Memory B cell (primary cell): Measurements from ENCODE around the gene SCAPER.
"Not testable (repeated sequence)": the region's sequence is repeated elsewhere in the genome, so short reads cannot be mapped to it uniquely, and the experiment has no call there.

Source experiments
- ATAC-seq: fragments of 150-1000 bp; cut with Tn5 transposase; 2 replicates; pipeline ENCODE4 v1.10.0; 2021; ENCODE audit warnings: low read depth, mild to moderate bottlenecking, moderate library complexity
- DNase-seq, 2 donors: peaks; one replicate each; pipeline ENCODE4 v3.0.0; 2022; ENCODE audit warnings: low spot score in 2 of 2
- H3K27ac Mint-ChIP-seq: one replicate; pipeline ENCODE4 v1.8.0; 2022; ENCODE audit warnings: mild to moderate bottlenecking, moderate library complexity, mixed read lengths
- H3K27me3 Mint-ChIP-seq: one replicate; pipeline ENCODE4 v1.8.0; 2022; ENCODE audit warnings: mixed read lengths
- H3K36me3 Mint-ChIP-seq: one replicate; pipeline ENCODE4 v1.8.0; 2022; ENCODE audit warnings: mild to moderate bottlenecking, mixed read lengths
- H3K4me1 Mint-ChIP-seq: one replicate; pipeline ENCODE4 v1.8.0; 2022; ENCODE audit warnings: mixed read lengths
- H3K4me3 Mint-ChIP-seq: one replicate; pipeline ENCODE4 v1.8.0; 2022; ENCODE audit warnings: mild to moderate bottlenecking, moderate library complexity, mixed read lengths
- H3K9me3 Mint-ChIP-seq: one replicate; pipeline ENCODE4 v1.8.0; 2022; ENCODE audit warnings: mixed read lengths

The SCAPER gene

GRCh38 chr15:76931397-76932134, 26.4 kb upstream of the SCAPER start, which contains the start of gene RCN2:
Gene RCN2, plus strand, starts transcription at chr15:76931749. Its CDS starts 93 bp downstream, at chr15:76931842.
- Mint-ChIP-seq H3K27me3 (no peaks in the 10 kb centered on the region), H3K4me1 (peaks cover 17% of the 10 kb centered on the region), H3K27ac (peak within 1 kb of the TSS; percentile 96), H3K4me3 (peak within 1 kb of the TSS; percentile 84), H3K9me3 (no peaks in the 10 kb centered on the region), H3K36me3 (peaks cover 8% of the 10 kb centered on the region)
- DNase-seq (peak; percentile 81 to 86), ATAC-seq (peak; percentile 91)

- no peak for DNase-seq
- H3K4me3 Mint-ChIP-seq, result peak overlapping the region; percentile 84
These were observed 25.8 kb upstream of the SCAPER start for GRCh38 chr15:76930831-76931396.

DNA sequence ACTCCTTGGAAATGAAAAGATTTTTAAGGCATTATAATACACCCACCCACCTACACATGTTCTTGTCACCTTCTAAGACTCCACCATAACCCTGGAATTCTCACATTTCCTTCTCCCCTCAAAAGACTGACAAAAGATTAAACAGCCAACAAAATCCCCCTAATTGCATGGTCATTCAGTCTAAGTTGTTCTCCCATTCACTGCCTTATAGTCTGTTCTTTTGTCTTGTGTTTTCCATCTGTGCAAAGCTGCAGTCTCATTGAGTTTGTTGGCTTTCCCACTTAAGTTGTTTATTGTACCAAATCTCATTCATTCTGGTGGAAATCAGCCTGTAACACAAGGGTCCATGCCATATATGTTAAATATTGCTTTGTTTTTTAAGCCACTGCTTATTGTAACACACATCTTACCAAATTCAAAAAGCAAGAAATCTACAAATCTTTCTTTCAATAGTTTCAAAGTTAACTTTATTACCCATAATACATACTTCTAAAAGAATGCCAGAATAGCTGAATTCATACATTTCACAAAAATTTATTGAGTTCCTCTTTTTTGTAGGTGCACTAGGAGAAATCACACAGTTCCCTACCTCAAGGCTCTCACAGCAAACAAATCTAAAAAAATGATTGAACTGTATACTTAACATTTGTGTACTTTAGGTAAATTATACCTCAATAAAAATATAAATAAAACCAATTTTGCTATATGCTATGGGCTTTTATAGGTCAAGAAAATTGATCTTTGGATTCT, 24.0 kb upstream of the SCAPER start:
- H3K27ac Mint-ChIP-seq, result no peak overlapping the region
- ATAC-seq (no peak), DNase-seq (no peak)
- H3K4me3 Mint-ChIP-seq, result no peak overlapping the region
- no peaks in the 10 kb centered on the region for H3K9me3 Mint-ChIP-seq
- no peaks in the 10 kb centered on the region for H3K36me3 Mint-ChIP-seq
- H3K4me1 Mint-ChIP-seq, result peaks cover 11% of the 10 kb centered on the region
- no peaks in the 10 kb centered on the region for H3K27me3 Mint-ChIP-seq

More at GRCh38 chr15:76930831-76931396, 25.8 kb upstream of the SCAPER start:
- Mint-ChIP-seq H3K36me3 (peaks cover 6% of the 10 kb centered on the region), H3K9me3 (no peaks in the 10 kb centered on the region), H3K27ac (peak overlapping the region; percentile 96), H3K27me3 (no peaks in the 10 kb centered on the region), H3K4me1 (peaks cover 17% of the 10 kb centered on the region)
- no peak for ATAC-seq

GRCh38 chr15:76928201-76928600, 23.1 kb upstream of the SCAPER start:
- Mint-ChIP-seq H3K4me3 (no peak overlapping the region), H3K36me3 (no peaks in the 10 kb centered on the region), H3K27ac (no peak overlapping the region), H3K9me3 (no peaks in the 10 kb centered on the region), H3K27me3 (no peaks in the 10 kb centered on the region), H3K4me1 (peaks cover 8% of the 10 kb centered on the region)
- DNase-seq, result no peak
- no peak for ATAC-seq

DNA sequence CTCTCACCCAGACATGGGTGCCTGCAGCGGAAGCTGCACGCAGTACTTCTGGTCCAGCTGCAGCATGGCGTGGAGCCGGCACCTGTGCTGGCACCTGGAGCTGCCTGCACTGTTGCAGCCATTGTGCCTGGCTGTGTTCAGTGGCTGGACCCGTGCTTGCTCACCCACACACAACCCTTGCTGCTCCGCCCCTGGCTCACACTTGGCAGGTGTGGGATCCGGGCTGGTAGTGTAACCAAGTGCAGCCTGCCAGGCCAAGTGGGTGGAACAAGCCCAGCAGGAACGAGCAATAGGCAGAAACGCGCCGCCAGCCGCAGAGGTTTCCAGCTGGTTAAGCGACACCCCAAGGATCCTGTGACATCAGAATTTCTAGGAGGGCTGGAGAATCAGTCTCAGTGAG, 11.2 kb upstream of the SCAPER start:
- ATAC-seq, result no peak
- H3K27me3 Mint-ChIP-seq, result peaks cover 4% of the 10 kb centered on the region

DNA sequence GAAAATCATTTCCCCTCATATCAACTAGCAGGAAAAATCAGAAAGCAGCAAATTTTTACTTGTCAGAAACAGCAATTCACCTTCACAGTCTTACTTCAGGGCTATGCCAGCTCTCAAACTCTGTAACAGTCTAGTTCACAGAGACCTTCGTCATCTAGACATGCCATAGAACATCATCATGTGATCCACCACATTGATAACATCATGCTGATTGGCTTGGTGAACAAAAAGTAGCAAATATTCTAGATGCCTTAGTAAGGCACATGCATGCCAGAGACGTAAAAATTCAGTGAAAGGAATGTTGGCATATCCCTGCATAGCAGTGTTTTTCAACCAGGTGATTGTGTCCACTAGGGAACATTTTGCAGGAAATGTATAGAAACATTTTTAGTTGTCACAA, 8.6 kb upstream of the SCAPER start:
- Mint-ChIP-seq H3K27ac (no peak overlapping the region), H3K4me1 (peaks cover 8% of the 10 kb centered on the region), H3K4me3 (no peak overlapping the region), H3K27me3 (peaks cover 2% of the 10 kb centered on the region), H3K9me3 (no peaks in the 10 kb centered on the region), H3K36me3 (no peaks in the 10 kb centered on the region)
- no peak for DNase-seq
- ATAC-seq, result no peak

More for the DNA sequence above, 11.2 kb upstream of the SCAPER start:
- DNase-seq, result no peak
- no peak overlapping the region for H3K4me3 Mint-ChIP-seq
- H3K4me1 Mint-ChIP-seq, result no peaks in the 10 kb centered on the region
- H3K36me3 Mint-ChIP-seq, result no peaks in the 10 kb centered on the region
- H3K27ac Mint-ChIP-seq, result no peak overlapping the region
- H3K9me3 Mint-ChIP-seq, result no peaks in the 10 kb centered on the region

DNA sequence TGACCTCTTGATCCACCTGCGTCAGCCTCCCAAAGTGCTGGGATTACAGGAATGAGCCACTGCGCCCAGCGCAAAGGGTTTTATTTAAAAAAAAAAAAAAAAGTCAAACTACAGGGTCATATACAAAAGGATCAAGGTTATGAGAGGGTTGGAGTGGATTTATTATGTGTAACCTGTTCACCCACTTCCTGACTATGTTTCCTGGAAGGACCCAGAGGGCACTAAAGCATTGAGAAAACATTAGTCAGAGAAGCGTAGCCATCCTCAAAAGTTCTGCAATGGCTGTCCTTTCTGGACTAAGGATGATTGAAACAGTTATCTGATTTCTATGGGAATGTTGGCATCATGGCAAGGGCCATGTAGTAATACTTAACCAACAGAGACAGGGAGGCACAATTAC, 7.3 kb upstream of the SCAPER start:
- DNase-seq (no peak), ATAC-seq (no peak)
- Mint-ChIP-seq H3K27ac (no peak overlapping the region), H3K27me3 (no peaks in the 10 kb centered on the region), H3K4me1 (peaks cover 16% of the 10 kb centered on the region), H3K4me3 (no peak overlapping the region), H3K9me3 (no peaks in the 10 kb centered on the region), H3K36me3 (no peaks in the 10 kb centered on the region)

- Mint-ChIP-seq H3K27ac (peak overlapping the region; percentile 98), H3K27me3 (no peaks in the 10 kb centered on the region), H3K9me3 (no peaks in the 10 kb centered on the region), H3K4me3 (peak overlapping the region; percentile 93), H3K36me3 (no peaks in the 10 kb centered on the region), H3K4me1 (peaks cover 26% of the 10 kb centered on the region)
- DNase-seq (no peak), ATAC-seq (no peak)
These were observed 715 bp upstream of the SCAPER start for GRCh38 chr15:76905855-76906254.

DNA sequence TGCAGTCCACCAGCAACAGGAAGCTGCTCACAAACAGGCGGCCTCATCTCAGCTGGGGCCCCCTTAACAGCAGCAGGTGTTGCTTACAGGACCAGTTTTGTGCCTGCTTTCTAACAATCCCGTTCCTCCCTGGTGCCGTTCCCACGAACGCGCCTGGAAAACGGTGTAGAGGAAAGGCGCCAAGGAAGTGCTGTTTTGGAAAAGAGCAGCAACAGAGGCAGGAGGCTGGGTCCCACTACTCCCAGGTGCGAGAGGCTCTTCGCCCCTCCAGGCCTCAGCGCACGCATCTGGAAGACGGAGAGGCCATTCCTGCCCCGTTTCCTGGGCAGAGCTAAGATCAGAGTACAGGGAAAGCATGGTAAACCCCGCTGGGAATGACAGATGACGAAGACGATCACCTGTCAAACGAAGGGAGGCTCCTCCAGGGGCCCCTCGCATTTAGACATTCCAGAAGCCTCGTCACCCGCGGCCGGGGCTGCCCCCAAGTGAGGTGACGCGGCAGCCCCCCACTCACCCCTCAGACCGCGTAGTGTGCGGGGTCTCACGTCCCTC, 603 bp downstream of the SCAPER start:
- peak overlapping the region; percentile 93 for H3K4me3 Mint-ChIP-seq
- H3K9me3 Mint-ChIP-seq, result no peaks in the 10 kb centered on the region
- no peaks in the 10 kb centered on the region for H3K27me3 Mint-ChIP-seq
- peak overlapping the region; percentile 98 for H3K27ac Mint-ChIP-seq
- peaks cover 22% of the 10 kb centered on the region for H3K4me1 Mint-ChIP-seq
- ATAC-seq, result peak; percentile 1
- DNase-seq, result peak in 1 of 2 donors; percentile 23
- H3K36me3 Mint-ChIP-seq, result peaks cover 2% of the 10 kb centered on the region

DNA sequence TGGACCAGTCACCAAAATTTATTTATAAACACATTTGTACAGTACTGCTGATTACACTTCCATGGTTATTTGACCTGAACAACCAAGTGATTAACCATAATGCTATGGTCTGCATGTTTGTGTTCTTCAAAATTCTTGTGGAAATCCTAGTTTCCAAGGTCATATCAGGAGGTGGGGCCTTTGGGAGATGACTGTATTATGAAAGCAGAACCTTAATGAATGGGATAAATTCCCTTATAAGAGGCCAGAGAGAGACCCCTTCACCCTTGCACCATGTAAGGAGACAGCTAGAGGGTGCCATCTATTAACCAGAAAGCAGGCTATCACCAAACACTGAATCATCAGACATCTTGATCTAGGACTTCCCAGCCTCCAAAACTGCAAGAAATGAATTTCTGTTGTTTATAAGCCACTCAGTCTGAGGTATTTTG, 1.9 kb downstream of the SCAPER start:
- Mint-ChIP-seq H3K4me1 (peaks cover 16% of the 10 kb centered on the region), H3K36me3 (peaks cover 9% of the 10 kb centered on the region), H3K9me3 (peaks cover 1% of the 10 kb centered on the region), H3K27me3 (no peaks in the 10 kb centered on the region), H3K4me3 (peak overlapping the region; percentile 93), H3K27ac (peak overlapping the region; percentile 98)
- ATAC-seq (peak; percentile 27), DNase-seq (peak in 1 of 2 donors; percentile 18)

- no peak overlapping the region for H3K27ac Mint-ChIP-seq
These were observed 3.2 kb downstream of the SCAPER start for GRCh38 chr15:76901965-76902364.

DNA sequence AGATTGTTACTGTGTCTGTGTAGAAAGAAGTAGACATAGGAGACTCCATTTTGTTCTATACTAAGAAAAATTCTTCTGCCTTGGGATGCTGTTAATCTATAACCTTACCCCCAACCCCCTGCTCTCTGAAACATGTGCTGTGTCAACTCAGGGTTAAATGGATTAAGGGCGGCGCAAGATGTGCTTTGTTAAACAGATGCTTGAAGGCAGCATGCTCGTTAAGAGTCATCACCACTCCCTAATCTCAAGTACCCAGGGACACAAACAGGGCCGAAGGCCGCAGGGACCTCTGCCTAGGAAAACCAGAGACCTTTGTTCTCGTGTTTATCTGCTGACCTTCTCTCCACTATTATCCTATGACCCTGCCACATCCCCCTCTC, 5.2 kb downstream of the SCAPER start:
- not testable (repeated sequence) for ATAC-seq, H3K4me1 Mint-ChIP-seq, H3K27ac Mint-ChIP-seq, H3K27me3 Mint-ChIP-seq, DNase-seq, H3K4me3 Mint-ChIP-seq, H3K9me3 Mint-ChIP-seq
- H3K36me3 Mint-ChIP-seq, result peaks cover 13% of the 10 kb centered on the region

More at GRCh38 chr15:76901965-76902364, 3.2 kb downstream of the SCAPER start:
- Mint-ChIP-seq H3K27me3 (no peaks in the 10 kb centered on the region), H3K36me3 (peaks cover 9% of the 10 kb centered on the region), H3K4me1 (peaks cover 10% of the 10 kb centered on the region), H3K4me3 (no peak overlapping the region), H3K9me3 (peaks cover 1% of the 10 kb centered on the region)
- DNase-seq (no peak), ATAC-seq (no peak)

DNA sequence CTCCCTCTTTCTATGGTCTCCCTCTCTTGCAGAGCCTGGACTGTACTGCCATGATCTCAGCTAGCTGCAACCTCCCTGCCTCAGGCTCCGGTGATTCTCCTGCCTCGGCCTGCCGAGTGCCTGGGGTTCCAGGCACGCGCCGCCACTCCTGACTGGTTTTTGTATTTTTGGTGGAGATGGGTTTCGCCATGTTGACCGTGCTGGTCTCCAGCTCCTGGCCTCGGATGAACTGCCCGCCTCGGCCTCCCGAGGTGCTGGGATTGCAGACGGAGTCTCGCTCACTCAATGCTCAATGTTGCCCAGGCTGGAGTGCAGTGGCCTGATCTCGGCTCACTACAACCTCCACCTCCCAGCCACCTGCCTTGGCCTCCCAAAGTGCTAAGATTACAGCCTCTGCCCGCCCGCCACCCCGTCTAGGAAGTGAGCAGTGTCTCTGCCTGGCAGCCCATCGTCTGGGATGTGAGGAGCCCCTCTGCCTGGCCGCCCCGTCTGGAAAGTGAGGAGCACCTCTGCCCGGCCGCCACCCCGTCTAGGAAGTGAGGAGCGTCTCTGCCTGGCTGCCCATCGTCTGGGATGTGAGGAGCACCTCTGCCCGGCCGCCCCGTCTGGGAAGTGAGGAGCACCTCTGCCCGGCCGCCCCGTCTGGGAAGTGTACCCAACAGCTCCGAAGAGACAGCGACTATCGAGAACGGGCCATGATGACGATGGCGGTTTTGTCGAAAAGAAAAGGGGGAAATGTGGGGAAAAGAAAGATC, 5.8 kb downstream of the SCAPER start:
- H3K4me3 Mint-ChIP-seq, ATAC-seq, H3K27ac Mint-ChIP-seq, H3K27me3 Mint-ChIP-seq, DNase-seq, H3K4me1 Mint-ChIP-seq, H3K9me3 Mint-ChIP-seq: not testable (repeated sequence)
- H3K36me3 Mint-ChIP-seq, result peaks cover 13% of the 10 kb centered on the region
